NCI-H1092 (cell line): Measurements from ENCODE around the gene APPL2.
A peak's percentile ranks its signal among the peaks of the same experiment; 100 is the strongest.

Source experiments
- DNase-seq: peaks from one replicate; lab custom pipeline; 2025; lab: John Stamatoyannopoulos, UW

Gene APPL2

DNA sequence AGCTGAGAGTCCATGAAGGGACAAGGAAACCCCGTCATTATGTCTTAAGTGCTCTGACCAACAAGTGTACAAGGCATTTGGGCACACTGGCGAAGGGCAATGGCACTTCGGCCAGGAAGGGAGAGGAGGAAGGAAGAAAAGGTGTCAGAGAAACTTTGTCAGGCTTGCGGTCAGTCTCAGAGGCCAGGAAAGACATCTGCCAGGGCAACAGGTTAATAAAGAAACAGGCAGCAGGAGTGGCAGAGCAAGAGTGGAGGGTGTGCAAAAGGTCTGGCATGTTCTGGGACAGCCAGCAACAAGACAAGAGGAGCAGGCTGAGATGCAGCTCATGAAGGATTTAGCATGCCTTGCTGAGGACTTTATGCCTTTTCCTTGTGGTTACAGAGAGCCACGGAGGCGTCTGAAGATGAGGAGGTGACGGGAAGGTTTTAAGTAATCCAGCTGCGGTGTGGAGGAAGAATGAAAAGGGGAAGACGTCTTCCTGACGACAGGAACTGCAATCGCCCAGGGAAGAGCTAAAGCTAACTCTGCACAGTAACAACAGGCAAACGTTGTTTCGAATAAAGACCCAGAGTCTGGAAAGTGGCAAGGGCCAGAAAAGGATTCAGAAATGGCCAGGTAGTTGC lies 13.1 kb downstream of the APPL2 start:
- DNase-seq = no peak

- DNase-seq = no peak
Observed at GRCh38 chr12:105222284-105222655, 13.7 kb downstream of the APPL2 start.

DNA sequence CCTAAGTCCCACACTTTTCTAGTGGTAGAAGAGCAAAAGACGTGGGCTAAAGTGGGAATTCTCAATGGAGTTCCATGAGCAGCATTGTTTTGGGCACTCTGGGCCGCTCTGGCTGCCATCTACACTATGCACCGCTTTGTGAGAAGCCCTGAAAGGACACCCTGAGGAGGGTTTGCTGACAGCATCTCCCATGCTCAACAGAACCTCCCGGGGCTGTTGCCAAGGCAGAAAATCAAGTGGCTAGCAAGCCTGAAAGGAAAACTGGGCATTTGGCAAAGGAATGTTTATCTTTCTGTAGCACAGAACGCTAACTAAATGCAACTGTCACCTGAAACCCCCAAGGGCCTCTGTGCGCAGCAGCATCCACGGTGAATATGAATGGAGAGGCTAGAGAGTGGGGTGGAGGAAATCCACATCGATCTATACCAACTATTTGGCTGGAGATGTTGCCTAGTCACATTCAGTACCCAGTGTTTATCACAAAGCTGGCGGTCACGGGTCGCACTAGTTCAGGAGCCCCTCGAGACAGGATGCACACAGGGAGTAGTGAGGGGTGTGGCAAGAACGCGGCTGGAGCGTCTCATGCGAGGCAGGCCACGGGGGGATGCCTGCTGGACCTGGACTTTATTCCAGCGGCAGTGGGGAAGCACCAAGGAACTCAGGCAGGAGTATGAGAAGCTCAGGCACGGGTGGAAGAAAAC lies 14.2 kb downstream of the APPL2 start:
- DNase-seq = peak; percentile 91

DNA sequence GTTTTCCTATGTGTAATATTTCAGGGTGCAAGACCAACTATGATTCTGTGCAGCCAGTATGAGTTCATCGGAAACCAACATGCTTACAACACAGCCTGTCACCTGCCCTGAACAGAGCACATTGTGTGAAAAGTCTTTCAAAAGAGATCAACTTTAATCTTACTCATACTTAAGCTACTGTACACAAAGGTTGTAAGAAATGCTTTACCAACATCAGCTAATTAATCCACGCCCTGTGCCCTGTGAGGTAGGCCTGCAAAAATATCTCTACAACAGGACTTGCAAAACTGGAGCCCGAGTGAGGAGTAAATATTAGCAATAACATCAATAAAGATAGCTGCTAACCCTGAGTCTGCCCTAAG lies 15.1 kb downstream of the APPL2 start:
- no peak for DNase-seq

GRCh38 chr12:105220150-105220928 lies 15.6 kb downstream of the APPL2 start:
- DNase-seq = no peak

GRCh38 chr12:105219261-105220028 lies 16.5 kb downstream of the APPL2 start:
- no peak for DNase-seq

GRCh38 chr12:105218434-105218833 lies 17.5 kb downstream of the APPL2 start:
- no peak for DNase-seq

- no peak for DNase-seq
Observed at GRCh38 chr12:105214670-105215375, 21.2 kb downstream of the APPL2 start.

- DNase-seq = no peak
Observed at GRCh38 chr12:105214148-105214547, 21.8 kb downstream of the APPL2 start.

DNA sequence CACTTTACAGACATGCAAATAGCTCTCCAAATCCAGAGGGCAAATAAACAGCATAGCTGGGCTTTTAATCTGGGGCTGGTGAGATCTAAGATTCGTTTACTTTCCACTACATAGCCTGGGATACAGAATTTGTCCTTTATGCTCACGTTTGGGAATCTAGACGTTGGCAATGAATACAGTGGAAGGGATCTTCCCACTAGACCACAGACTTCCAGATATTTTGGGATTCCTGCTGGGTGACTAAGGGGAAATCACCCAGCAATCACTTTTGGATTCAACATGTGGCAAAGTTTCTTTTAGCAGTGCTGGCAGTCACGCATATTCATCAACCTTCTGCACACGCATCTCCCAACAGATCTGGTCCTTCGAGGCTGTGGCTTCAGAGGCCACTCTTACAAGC lies 23.5 kb downstream of the APPL2 start:
- DNase-seq = no peak

DNA sequence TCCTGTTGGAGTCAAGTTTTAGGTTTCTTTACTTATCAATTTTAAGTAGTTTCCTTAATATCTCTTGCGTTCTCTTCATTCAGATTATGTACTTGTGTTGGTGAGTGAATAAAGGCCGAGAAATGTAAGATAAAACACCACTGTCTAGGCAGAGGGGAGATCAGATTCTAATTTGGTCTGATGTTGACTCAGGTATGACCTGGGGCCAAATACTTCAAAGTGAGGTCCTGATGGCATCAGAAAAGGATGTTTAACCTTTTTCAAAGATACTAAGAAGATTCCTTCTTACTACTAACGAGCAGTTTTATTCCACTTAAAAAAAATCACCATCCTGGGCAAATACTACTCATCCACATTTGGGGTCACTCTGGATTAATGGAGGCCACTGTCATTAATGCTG lies 26.9 kb downstream of the APPL2 start:
- DNase-seq = no peak

DNA sequence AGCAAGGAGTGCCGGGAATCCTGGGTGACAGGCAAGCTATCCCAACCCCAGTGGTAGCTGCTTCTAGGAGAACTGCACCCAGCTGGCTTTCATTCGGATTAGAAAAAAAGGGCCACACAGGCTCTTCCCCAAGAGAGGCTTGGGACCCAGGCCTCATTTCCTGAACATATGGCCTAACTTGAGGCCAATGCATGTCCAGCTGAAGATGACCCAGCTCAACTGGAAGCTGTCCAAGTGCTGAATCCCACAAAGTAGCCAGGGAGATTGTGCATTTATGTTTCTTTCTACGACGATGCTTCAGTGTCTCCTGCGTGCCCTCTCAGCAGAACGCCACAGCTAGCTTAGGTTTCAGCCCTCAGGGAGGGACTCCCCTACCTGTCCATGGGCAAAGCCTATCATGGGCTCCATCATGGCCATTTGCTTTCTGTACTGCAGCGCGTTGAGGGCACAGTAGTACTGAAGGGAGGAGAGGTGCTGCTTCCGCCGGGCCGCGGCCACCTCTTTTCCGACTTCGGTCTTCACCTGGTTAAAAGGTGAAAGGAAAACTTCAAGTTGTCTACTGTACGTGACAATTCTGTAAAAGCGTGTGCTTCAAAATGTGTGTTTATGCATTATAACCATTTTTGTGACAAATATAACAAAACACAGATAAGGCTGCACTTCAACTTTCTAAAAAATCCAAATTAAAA lies 29.1 kb downstream of the APPL2 start:
- no peak for DNase-seq

DNA sequence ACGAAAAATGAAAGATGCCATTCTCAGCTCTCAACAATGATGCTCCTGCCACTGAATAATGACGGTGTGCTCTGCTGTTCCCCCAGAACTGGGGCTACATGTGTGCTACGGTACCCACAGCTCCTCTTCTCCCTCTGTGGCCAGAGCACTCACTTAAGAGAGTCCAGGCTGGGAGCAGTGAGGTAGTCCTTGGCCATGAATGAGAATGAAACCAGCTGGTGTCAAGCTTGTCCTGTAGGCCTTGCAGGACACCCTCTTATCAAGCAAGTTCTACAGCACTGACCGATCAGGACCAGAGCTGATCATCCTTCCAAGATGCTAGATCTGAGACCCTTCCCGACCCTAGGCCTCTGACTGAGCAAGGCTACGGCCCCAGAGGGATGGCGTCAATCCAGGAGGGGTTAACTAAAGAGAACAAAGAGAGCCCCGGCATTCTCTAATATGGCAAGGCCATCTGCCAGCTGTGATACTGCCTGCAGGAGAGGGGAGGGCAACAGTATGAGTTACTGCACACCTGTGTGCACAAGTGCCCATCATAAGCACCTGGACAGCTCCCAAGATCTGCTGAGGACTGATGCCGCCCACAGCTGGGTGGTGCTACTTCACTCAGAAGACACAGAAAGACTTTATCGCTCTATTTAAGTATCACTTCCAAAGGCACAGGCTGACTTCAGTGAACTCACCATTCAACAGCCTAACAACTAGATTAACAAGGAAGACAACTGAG lies 30.5 kb downstream of the APPL2 start:
- DNase-seq = no peak

GRCh38 chr12:105204916-105205315 lies 31.1 kb downstream of the APPL2 start:
- no peak for DNase-seq

DNA sequence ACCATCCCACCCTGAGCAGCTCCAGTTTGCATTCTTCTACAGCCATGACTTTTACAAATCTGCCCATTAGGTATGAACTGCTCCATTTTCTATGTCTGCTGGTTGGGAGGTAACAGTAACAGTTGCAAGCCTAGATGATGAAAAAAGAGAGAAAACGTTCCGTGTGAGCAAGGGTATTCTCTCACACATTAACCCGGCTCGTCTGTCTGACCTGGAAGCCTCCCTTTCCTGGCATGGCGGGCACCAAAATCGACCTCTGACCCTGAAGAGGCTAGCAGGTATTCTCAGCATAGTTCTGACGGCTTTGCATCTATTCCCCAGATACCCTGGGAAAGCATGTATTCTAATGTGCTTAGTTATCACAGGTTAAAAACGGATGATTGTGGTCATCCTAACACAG lies 31.8 kb downstream of the APPL2 start:
- no peak for DNase-seq

GRCh38 chr12:105202202-105202601 lies 33.8 kb downstream of the APPL2 start:
- no peak for DNase-seq

DNA sequence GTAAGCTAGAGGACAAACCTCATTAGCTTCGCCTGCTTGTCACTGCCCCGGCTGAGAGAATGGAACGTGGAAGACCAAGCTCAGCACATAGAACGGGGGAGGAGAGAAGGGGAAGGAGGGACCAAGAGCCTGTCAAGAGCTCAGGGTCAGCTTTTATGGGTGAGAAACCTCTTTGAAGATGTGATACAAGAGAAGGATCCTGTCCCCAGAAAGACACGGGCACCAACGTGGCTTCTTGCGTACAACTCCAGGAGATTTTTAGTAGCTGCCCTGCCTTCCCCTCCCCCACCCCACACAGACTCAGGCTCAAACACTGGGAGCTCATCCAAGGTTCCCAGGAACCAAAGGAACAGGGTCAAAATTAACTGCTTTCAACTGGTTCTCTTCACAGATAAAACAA lies 34.7 kb downstream of the APPL2 start:
- DNase-seq = no peak

DNA sequence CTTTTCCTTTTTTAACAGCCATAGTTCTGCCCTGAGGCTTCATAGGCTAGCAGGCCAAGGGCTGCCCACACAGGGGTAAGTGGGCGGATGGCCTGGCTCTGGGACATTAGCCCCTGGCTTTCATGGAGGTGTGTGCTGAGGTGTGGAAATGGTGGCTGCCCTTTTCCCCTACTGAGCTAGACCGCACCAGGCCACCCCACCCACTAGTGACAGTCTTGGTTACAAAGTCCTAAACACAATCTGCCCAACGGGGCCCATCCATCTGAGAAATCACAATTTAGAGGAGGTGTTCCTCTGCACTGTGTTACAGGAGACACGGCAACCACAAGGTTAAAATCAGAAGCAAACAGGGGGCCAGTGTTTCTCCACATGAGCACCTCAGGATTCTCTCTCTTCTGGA lies 35.6 kb downstream of the APPL2 start:
- no peak for DNase-seq

DNA sequence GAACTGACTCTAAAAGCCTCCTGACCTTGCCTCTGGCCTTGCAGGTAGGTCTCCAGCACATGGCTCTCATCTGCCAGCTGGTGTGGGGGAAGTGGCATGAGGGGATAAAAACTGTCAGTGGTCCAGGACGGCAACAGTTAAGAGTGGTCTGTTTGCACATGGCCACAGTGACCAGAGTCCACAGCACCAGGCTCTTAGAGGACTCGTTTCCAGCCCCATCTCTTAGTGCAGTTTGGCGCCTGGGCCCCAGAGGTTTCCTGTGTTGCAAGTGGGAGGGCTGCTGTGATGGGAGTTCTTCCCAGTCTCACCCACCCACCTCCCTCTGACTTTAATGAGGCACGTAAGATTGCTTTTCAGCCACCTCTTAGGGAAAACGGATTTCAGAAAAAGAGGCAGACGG lies 37.0 kb downstream of the APPL2 start:
- DNase-seq = no peak

DNA sequence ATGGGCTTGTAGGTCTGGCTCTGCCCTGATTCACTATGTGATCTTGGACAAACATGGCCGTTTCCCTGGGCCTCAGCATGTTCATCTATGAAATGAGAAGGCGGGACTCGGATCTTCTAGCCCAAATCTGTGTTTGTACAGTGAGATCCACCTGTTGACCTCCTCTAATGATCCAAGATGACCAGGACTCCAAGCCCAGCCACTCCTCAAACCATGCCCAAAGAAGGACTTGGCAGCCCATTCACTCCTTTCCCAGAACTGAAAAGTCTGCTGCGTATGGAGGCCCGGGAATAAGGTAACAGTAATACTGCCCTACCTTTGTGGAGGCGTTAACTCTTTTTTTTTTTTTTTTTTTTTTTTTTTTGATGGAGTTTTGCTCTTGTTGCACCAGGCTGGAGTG lies 39.9 kb downstream of the APPL2 start:
- DNase-seq = no peak

GRCh38 chr12:105194947-105195346 lies 41.0 kb downstream of the APPL2 start:
- DNase-seq = no peak
